GM19397 (cell line): ENCODE measurements around the gene EXOSC2.
A peak's percentile ranks its signal among the peaks of the same experiment; 100 is the strongest.

Experiments
- ATAC-seq: cut with Tn5 transposase; IDR thresholded peaks from one replicate; pipeline ENCODE4 v1.9.1; 2021; ENCODE audit warnings: mild to moderate bottlenecking, moderate library complexity; ENCODE audit not compliant: unreplicated experiment

The EXOSC2 gene

GRCh38 chr9:130693426-130694191 lies at the start of gene EXOSC2:
EXOSC2 (plus strand) TSS chr9:130693780; CDS start chr9:130693792, 12 bp downstream.
- peak; percentile 96 for ATAC-seq

- ATAC-seq = no peak
These were observed 42.4 kb upstream of the EXOSC2 start for GRCh38 chr9:130651221-130651620.

- ATAC-seq = no peak
These were observed 41.8 kb upstream of the EXOSC2 start for GRCh38 chr9:130651752-130652151.

GRCh38 chr9:130654879-130655278 lies 38.7 kb upstream of the EXOSC2 start:
- ATAC-seq = no peak

GRCh38 chr9:130658893-130659698 lies 34.5 kb upstream of the EXOSC2 start:
- no peak for ATAC-seq

GRCh38 chr9:130659699-130660248 lies 33.8 kb upstream of the EXOSC2 start:
- ATAC-seq = no peak

GRCh38 chr9:130660326-130660682 lies 33.3 kb upstream of the EXOSC2 start:
- ATAC-seq = no peak

GRCh38 chr9:130660683-130661450 lies 32.7 kb upstream of the EXOSC2 start:
- no peak for ATAC-seq

- no peak for ATAC-seq
These were observed 32.0 kb upstream of the EXOSC2 start for GRCh38 chr9:130661451-130662098.

- ATAC-seq = no peak
These were observed 31.2 kb upstream of the EXOSC2 start for GRCh38 chr9:130662099-130662969.

GRCh38 chr9:130662970-130663257 lies 30.7 kb upstream of the EXOSC2 start:
- no peak for ATAC-seq

- no peak for ATAC-seq
These were observed 30.2 kb upstream of the EXOSC2 start for GRCh38 chr9:130663258-130663976.

- no peak for ATAC-seq
These were observed 29.7 kb upstream of the EXOSC2 start for GRCh38 chr9:130663977-130664250.

- ATAC-seq = no peak
These were observed 29.1 kb upstream of the EXOSC2 start, which contains the start of gene PRDM12 for GRCh38 chr9:130664251-130665028. PRDM12 (plus strand) TSS chr9:130664594; CDS start chr9:130664654, 60 bp downstream.

- no peak for ATAC-seq
These were observed 28.6 kb upstream of the EXOSC2 start for GRCh38 chr9:130665029-130665430.

GRCh38 chr9:130665431-130666392 lies 27.9 kb upstream of the EXOSC2 start:
- no peak for ATAC-seq

GRCh38 chr9:130666393-130667119 lies 27.0 kb upstream of the EXOSC2 start:
- no peak for ATAC-seq
